Hepatocyte (in vitro differentiated cells): ENCODE results near the gene USP33.

ENCODE experiments used
- CTCF ChIP-seq: fragments of 200-600 bp; sonication (generic); IDR thresholded peaks from 2 replicates; pipeline ENCODE4 v1.5.1; 2016; ENCODE audit warnings: antibody characterized with exemption, mild to moderate bottlenecking; ENCODE audit not compliant: poor library complexity
- EZH2 ChIP-seq: fragments of 200-600 bp; sonication (generic); IDR thresholded peaks from 2 replicates; pipeline ENCODE4 v1.6.1; 2016; ENCODE audit warnings: antibody characterized with exemption, mild to moderate bottlenecking, borderline replicate concordance
- EZH2phosphoT487 ChIP-seq: fragments of 200-600 bp; sonication (generic); IDR thresholded peaks from one replicate; pipeline ENCODE4 v1.6.1; 2018; ENCODE audit warnings: antibody characterized with exemption, mild to moderate bottlenecking, low read depth, moderate library complexity; ENCODE audit not compliant: unreplicated experiment, severe bottlenecking

DNA sequence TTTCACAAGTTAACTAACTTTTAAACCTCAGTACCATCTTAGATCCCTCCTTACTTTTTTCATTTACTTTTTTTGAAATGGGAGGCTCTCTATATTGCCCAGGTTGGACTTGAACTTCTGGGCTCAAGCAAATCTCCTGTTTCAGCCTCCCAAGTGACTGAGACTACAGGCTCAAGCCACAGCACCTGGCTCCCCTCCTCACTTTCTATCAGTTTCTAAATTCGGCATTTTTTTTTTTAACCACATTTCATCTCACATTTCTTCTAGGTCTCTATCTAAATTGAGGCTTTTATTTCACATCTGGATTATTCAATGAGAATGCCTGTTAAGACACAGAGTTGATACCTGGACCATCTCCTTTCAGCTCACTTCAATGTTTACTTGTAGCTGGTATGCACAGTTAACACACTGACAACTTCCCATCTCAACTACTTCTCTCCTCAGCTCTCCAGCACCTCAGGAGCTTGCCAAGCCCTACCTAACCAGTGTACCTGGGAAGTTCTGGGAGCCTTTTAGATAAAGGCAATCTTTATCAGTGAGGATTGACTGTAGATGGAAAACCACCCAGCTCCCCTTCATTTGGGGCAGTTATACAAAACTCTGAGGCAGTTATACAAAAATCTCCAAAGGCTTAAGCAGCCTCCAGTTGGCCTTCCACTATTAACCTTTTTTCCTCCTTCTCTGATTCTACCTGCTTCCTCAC lies 3.4 kb downstream of the USP33 start:
- TF ChIP-seq CTCF (no peak), EZH2phosphoT487 (no peak), EZH2 (no peak)
